Measurements from ENCODE around the gene NPHS1. TPM values are rescaled to one million over a fixed set of nuclear protein-coding genes. Genes with fewer than 3 reads are reported as not detected.
A peak's percentile ranks its signal among the peaks of the same experiment; 100 is the strongest.

The NPHS1 gene
- total and polyA plus RNA-seq, 8 donors, result 0.10 to 17.9 (median 0.49) TPM; not detected in 2

DNA sequence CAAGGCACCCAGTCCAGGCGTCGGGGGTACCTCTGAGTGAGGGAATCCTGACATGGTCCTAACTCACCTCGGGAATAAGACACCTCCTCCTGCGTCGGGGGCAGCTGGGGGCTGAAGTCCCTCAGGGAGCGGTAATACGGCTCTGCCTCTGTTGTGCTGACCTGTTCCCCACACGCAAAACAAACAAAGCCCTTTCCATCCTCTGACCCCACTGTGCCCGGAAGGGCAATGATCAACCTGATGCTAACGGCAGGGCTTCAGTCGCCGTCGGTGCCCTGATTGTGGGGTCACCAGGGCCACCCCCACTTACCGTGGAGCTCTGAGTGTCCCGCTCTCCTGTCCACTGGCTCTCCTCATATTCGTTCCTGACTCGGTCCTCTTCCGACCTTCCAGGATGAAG lies 21.3 kb downstream of the NPHS1 start:
- no peaks in the 10 kb centered on the region for H3K36me3 ChIP-seq
- no peak for DNase-seq
- TF ChIP-seq CTCF (IDR thresholded peaks at IDR 0.05) (no peak), POLR2AphosphoS5 (IDR thresholded peaks at IDR 0.05) (no peak), EP300 (IDR thresholded peaks at IDR 0.05) (no peak), POLR2A (IDR thresholded peaks at IDR 0.05) (no peak)
- H3K9me3 ChIP-seq, result no peaks in the 10 kb centered on the region
- no peak overlapping the region for H3K4me3 ChIP-seq
- no peak overlapping the region for H3K27ac ChIP-seq
- peaks cover 0 to 88% (median 24%) of the 10 kb centered on the region in 3 donors for H3K27me3 ChIP-seq
- H3K4me1 ChIP-seq, result no peaks in the 10 kb centered on the region
- 56 to 72% (median 67%) methylated on average over 8 to 18 of the region's 18 CpGs for WGBS, 5 donors
- intact Hi-C loops (cut with DNase I; ENCODE audit: low total_unique reads), result no loop called here

GRCh38 chr19:35828692-35829301 lies 23.5 kb downstream of the NPHS1 start:
- Histone ChIP-seq H3K4me3 (no peak overlapping the region), H3K27me3 (peaks cover 0 to 85% (median 15%) of the 10 kb centered on the region in 3 donors), H3K9me3 (no peaks in the 10 kb centered on the region), H3K27ac (no peak overlapping the region), H3K4me1 (no peaks in the 10 kb centered on the region), H3K36me3 (no peaks in the 10 kb centered on the region)
- TF ChIP-seq EP300 (IDR thresholded peaks at IDR 0.05) (no peak), CTCF (IDR thresholded peaks at IDR 0.05) (no peak), POLR2A (IDR thresholded peaks at IDR 0.05) (no peak), POLR2AphosphoS5 (IDR thresholded peaks at IDR 0.05) (no peak)
- WGBS, 5 donors, result 9 to 18% (median 12%) methylated on average over 12 of the region's 12 CpGs
- intact Hi-C loops (cut with DNase I; ENCODE audit: low total_unique reads), result no loop called here
- DNase-seq, result peak; percentile 60 to 90

- H3K27ac ChIP-seq, result no peak overlapping the region
- peaks cover 0 to 71% (median 8%) of the 10 kb centered on the region in 3 donors for H3K27me3 ChIP-seq
- no peaks in the 10 kb centered on the region for H3K36me3 ChIP-seq
- WGBS, 5 donors, result 77 to 89% (median 78%) methylated on average over 5 of the region's 5 CpGs
- peaks cover 0 to 6% (median 0%) of the 10 kb centered on the region in 4 donors for H3K4me1 ChIP-seq
- no peak for TF ChIP-seq EP300 (IDR thresholded peaks at IDR 0.05)
- no peak for TF ChIP-seq POLR2AphosphoS5 (IDR thresholded peaks at IDR 0.05)
- TF ChIP-seq POLR2A (IDR thresholded peaks at IDR 0.05), result no peak
- no peak for TF ChIP-seq CTCF (IDR thresholded peaks at IDR 0.05)
- DNase-seq, result no peak
- no peaks in the 10 kb centered on the region for H3K9me3 ChIP-seq
- intact Hi-C loops (cut with DNase I; ENCODE audit: low total_unique reads), result no loop called here
- H3K4me3 ChIP-seq, result no peak overlapping the region
Observed at GRCh38 chr19:35824150-35824549, 28.2 kb downstream of the NPHS1 start.

DNA sequence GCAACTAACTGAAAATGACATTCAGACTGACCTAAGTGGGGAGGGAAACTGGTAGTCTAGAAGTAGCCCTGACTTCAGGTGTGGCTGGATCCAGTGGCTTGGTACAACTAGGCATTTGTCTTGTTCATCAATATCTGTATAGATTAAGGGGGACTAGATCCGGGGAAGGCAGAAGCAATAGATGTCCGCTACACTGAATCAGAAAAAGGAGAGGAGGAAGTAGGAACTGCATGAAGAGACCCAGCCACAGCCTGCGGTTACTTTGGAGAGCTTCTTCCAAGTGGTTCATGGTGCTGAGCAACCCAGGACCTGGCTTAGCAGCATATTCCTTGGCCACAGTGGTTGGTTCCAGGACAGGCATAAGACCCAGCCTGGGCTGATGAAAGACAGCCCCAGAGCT lies 29.7 kb downstream of the NPHS1 start:
- intact Hi-C loops (cut with DNase I; ENCODE audit: low total_unique reads), result no loop called here
- no peak overlapping the region for H3K4me3 ChIP-seq
- no peak overlapping the region for H3K27ac ChIP-seq
- no peak for TF ChIP-seq POLR2AphosphoS5 (IDR thresholded peaks at IDR 0.05)
- TF ChIP-seq POLR2A (IDR thresholded peaks at IDR 0.05), result no peak
- no peak for TF ChIP-seq CTCF (IDR thresholded peaks at IDR 0.05)
- no peak for TF ChIP-seq EP300 (IDR thresholded peaks at IDR 0.05)
- no peaks in the 10 kb centered on the region for H3K9me3 ChIP-seq
- no peak for DNase-seq
- H3K4me1 ChIP-seq, result peaks cover 0 to 6% (median 0%) of the 10 kb centered on the region in 4 donors
- no peaks in the 10 kb centered on the region for H3K36me3 ChIP-seq
- peaks cover 0 to 71% (median 4%) of the 10 kb centered on the region in 3 donors for H3K27me3 ChIP-seq
- WGBS, 5 donors, result 68 to 82% (median 76%) methylated on average over 3 of the region's 3 CpGs

All from stomach (tissue), 9 donors.